B cell (primary cell): ENCODE data around the gene TATDN2. TPM values are rescaled to one million over a fixed set of nuclear protein-coding genes. Genes with fewer than 3 reads are reported as not detected.

Experiments
- ATAC-seq: fragments of 200-7000 bp; cut with Tn5 transposase; one replicate; pipeline ENCODE4 v1.10.0; 2021; ENCODE audit warnings: low read depth, mild to moderate bottlenecking, moderate number of reproducible peaks, moderate library complexity
- CTCF ChIA-PET: fragments of 350-600 bp; sonication (Branson Sonifier 250); formaldehyde crosslinking; loops from one replicate; lab custom pipeline; 2021; ENCODE audit warnings: antibody characterized with exemption, inconsistent platforms; lab: Charles Lee
- POLR2A ChIA-PET: fragments of 350-600 bp; sonication (Branson Sonifier 250); formaldehyde crosslinking; loops from one replicate; lab custom pipeline; 2021; ENCODE audit warnings: antibody characterized with exemption; lab: Charles Lee
- DNase-seq: peaks from one replicate; pipeline ENCODE4 v3.0.0; 2013
- H2AFZ ChIP-seq: 2 replicates; pipeline ENCODE4 v1.6.1; 2012; ENCODE audit warnings: mild to moderate bottlenecking, low read depth, low read length; ENCODE audit not compliant: insufficient read depth, poor library complexity, severe bottlenecking
- H3K27ac ChIP-seq, 2 donors: 1 replicate in 1 of 2; 2 replicates in 1 of 2; pipeline ENCODE4 v1.5.1; 2012 to 2013; ENCODE audit warnings: low read length in 2 of 2, mild to moderate bottlenecking in 2 of 2, moderate library complexity in 1 of 2
- H3K27me3 ChIP-seq, 4 experiments: fragments of 200-600 bp in 1 of 4; sonication (generic) in 1 of 4; replicated peaks in 1 of 4; 1 replicate in 2 of 4; 2 replicates in 2 of 4; pipeline versions ENCODE4 v1.6.1 to v1.7.0; 2013 to 2016; ENCODE audit warnings: low read length in 3 of 4, mild to moderate bottlenecking in 2 of 4, mixed read lengths in 1 of 4, moderate library complexity in 1 of 4; ENCODE audit not compliant: insufficient read depth in 4 of 4, control insufficient read depth in 3 of 4; ENCODE audit errors: control extremely low read depth in 1 of 4
- H3K36me3 ChIP-seq, 2 experiments: replicated peaks in 1 of 2; 1 replicate in 1 of 2; 2 replicates in 1 of 2; pipeline versions ENCODE4 v1.6.1 to v1.7.1; 2013; ENCODE audit warnings: low read length in 1 of 2; ENCODE audit not compliant: insufficient read depth in 2 of 2, control insufficient read depth in 1 of 2; ENCODE audit errors: control extremely low read depth in 1 of 2, extremely low read depth in 1 of 2
- H3K4me1 ChIP-seq, 2 donors: fragments of 200-600 bp in 1 of 2; sonication (generic) in 1 of 2; 1 replicate in 1 of 2; 2 replicates in 1 of 2; pipeline versions ENCODE4 v1.5.1 to v1.6.1; 2013 to 2017; ENCODE audit warnings: low read length in 2 of 2; ENCODE audit not compliant: control insufficient read depth in 2 of 2, insufficient read depth in 2 of 2
- H3K4me2 ChIP-seq: replicated peaks from 2 replicates; pipeline ENCODE3; 2012; ENCODE audit warnings: mild to moderate bottlenecking, low read depth, low read length; ENCODE audit not compliant: poor library complexity, severe bottlenecking
- H3K4me3 ChIP-seq, 5 experiments: fragments of 200-600 bp in 1 of 5; sonication (generic) in 1 of 5; 1 replicate in 3 of 5; 2 replicates in 2 of 5; pipeline versions ENCODE4 v1.5.1 to v1.7.0; 2011 to 2016; ENCODE audit warnings: low read length in 4 of 5, mild to moderate bottlenecking in 4 of 5, low read depth in 2 of 5, control low read depth in 1 of 5, moderate library complexity in 1 of 5; ENCODE audit not compliant: insufficient read depth in 1 of 5; ENCODE audit errors: control extremely low read depth in 1 of 5, extremely low read depth in 1 of 5
- H3K79me2 ChIP-seq: fragments of 200-600 bp; sonication (generic); one replicate; pipeline ENCODE4 v1.6.0; 2016; ENCODE audit warnings: low read length; ENCODE audit not compliant: control insufficient read depth, insufficient read depth
- H3K9ac ChIP-seq: fragments of 200-600 bp; sonication (generic); 2 replicates; pipeline ENCODE4 v1.6.1; 2017; ENCODE audit warnings: mild to moderate bottlenecking, low read length, moderate library complexity
- H3K9me3 ChIP-seq, 3 donors: one replicate each; pipeline versions ENCODE4 v1.6.1 to v1.7.1; 2013; ENCODE audit warnings: low read length in 2 of 3; ENCODE audit not compliant: control insufficient read depth in 2 of 3, insufficient read depth in 1 of 3; ENCODE audit errors: control extremely low read depth in 1 of 3
- H4K20me1 ChIP-seq: 2 replicates; pipeline ENCODE4 v1.6.0; 2012; ENCODE audit warnings: mild to moderate bottlenecking, low read length; ENCODE audit not compliant: insufficient read depth, control insufficient read depth, poor library complexity, severe bottlenecking
- H3K27ac Mint-ChIP-seq: one replicate; pipeline ENCODE4 v1.8.0; 2021; ENCODE audit warnings: mixed read lengths
- H3K27me3 Mint-ChIP-seq: one replicate; pipeline ENCODE4 v1.8.0; 2021; ENCODE audit warnings: mixed read lengths
- H3K4me1 Mint-ChIP-seq: one replicate; pipeline ENCODE4 v1.8.0; 2021; ENCODE audit warnings: mixed read lengths
- H3K4me3 Mint-ChIP-seq: one replicate; pipeline ENCODE4 v1.8.0; 2021; ENCODE audit warnings: mixed read lengths
- H3K9me3 Mint-ChIP-seq: one replicate; pipeline ENCODE4 v1.8.0; 2022; ENCODE audit warnings: mixed read lengths; ENCODE audit not compliant: insufficient read depth
- CTCF ChIP-seq: fragments of 200-600 bp; IDR thresholded peaks from one replicate; pipeline ENCODE4 v1.8.0; 2022; ENCODE audit warnings: antibody characterized with exemption, mild to moderate bottlenecking
- EZH2 ChIP-seq: IDR thresholded peaks from 2 replicates; pipeline ENCODE4 v1.6.1; 2012; ENCODE audit warnings: borderline replicate concordance, low read depth, mild to moderate bottlenecking, moderate library complexity, low read length; ENCODE audit not compliant: insufficient read depth, poor library complexity, severe bottlenecking
- WGBS: methylation state at CpG from one replicate; pipeline ENCODE4 v1.1.5; 2013; ENCODE audit warnings: missing lambda C conversion rate; ENCODE audit not compliant: insufficient coverage; 5-methylcytosine and 5-hydroxymethylcytosine counted together
- intact Hi-C: fragments of 100-400 bp; cut with micrococcal nuclease; formaldehyde crosslinking; loops from one replicate; pipeline ENCODE4 v1.10.0; 2022
- polyA plus RNA-seq: library from polyadenylated mRNA; depleted of rRNA; stranded (reverse); fragments of >200 nt; gene quantifications from 2 replicates; pipeline ENCODE4 v1.2.3, GENCODE V29; 2012
- total RNA-seq, 2 donors: library from RNA; stranded (reverse); fragments of 120-200 nt in 1 of 2; gene quantifications; 1 replicate in 1 of 2; 2 replicates in 1 of 2; pipeline versions ENCODE4 v1.2.3 to v1.2.4, GENCODE V29; 2013 to 2022

The TATDN2 gene
- total and polyA plus RNA-seq, 2 donors (not counting 1 experiment from before 2014, with no cell fraction given), result 24.7 to 62.9 TPM

GRCh38 chr3:10240799-10241198, 7.5 kb upstream of the TATDN2 start:
- Histone ChIP-seq H3K4me1 (peaks cover 0 to 13% of the 10 kb centered on the region in 2 donors), H4K20me1 (no peaks in the 10 kb centered on the region), H3K36me3 (peaks cover 3 to 40% of the 10 kb centered on the region in 2 experiments), H3K4me2 (no peak overlapping the region), H3K4me3 (no peak overlapping the region), H3K79me2 (no peaks in the 10 kb centered on the region), H3K27me3 (no peaks in the 10 kb centered on the region), H3K9me3 (peaks cover 4 to 16% (median 6%) of the 10 kb centered on the region in 3 donors), H3K9ac (no peak overlapping the region), H2AFZ (no peak overlapping the region), H3K27ac (no peak overlapping the region)
- intact Hi-C loops, result no loop called here
- CTCF ChIA-PET, result interaction anchor here (0.7 kb wide), 1 partner anchor 80 kb away, joined by 6 read pairs; no protein-coding TSS in a partner anchor
- Mint-ChIP-seq H3K27ac (no peak overlapping the region), H3K4me1 (peaks cover 9% of the 10 kb centered on the region), H3K9me3 (peaks cover 7% of the 10 kb centered on the region), H3K4me3 (no peak overlapping the region), H3K27me3 (no peaks in the 10 kb centered on the region)
- POLR2A ChIA-PET, result no interaction called here
- DNase-seq (no peak), ATAC-seq (no peak)
- TF ChIP-seq CTCF, result no peak
- TF ChIP-seq EZH2, result no peak
- WGBS, result 97% methylated on average over 6 of the region's 6 CpGs

GRCh38 chr3:10242182-10243065, 5.8 kb upstream of the TATDN2 start:
- Histone ChIP-seq H2AFZ (no peak overlapping the region), H3K27ac (no peak overlapping the region), H3K4me2 (no peak overlapping the region), H3K4me1 (peaks cover under 1 to 13% of the 10 kb centered on the region in 2 donors), H3K4me3 (no peak overlapping the region), H4K20me1 (no peaks in the 10 kb centered on the region), H3K27me3 (no peaks in the 10 kb centered on the region), H3K9me3 (peaks cover 5 to 17% (median 11%) of the 10 kb centered on the region in 3 donors), H3K79me2 (peaks cover 4% of the 10 kb centered on the region), H3K9ac (no peak overlapping the region), H3K36me3 (peaks cover 3 to 28% of the 10 kb centered on the region in 2 experiments)
- H3K27me3 Mint-ChIP-seq, result no peaks in the 10 kb centered on the region
- WGBS, result 20% methylated on average over 2 of the region's 7 CpGs
- intact Hi-C loops, result no loop called here
- CTCF ChIA-PET, result interaction anchor here (0.7 to 1.1 kb wide), 2 partner anchors 10 to 501 kb away, joined by 3 to 4 read pairs; no protein-coding TSS in a partner anchor
- peaks cover 10% of the 10 kb centered on the region for H3K4me1 Mint-ChIP-seq
- no peak for DNase-seq
- H3K27ac Mint-ChIP-seq, result peak overlapping the region; percentile 2
- peak; percentile 33 for ATAC-seq
- POLR2A ChIA-PET, result interaction anchor here (0.6 to 0.7 kb wide), 2 partner anchors 21 to 107 kb away, joined by 4 to 8 read pairs; no protein-coding TSS in a partner anchor
- H3K4me3 Mint-ChIP-seq, result no peak overlapping the region
- peaks cover 9% of the 10 kb centered on the region for H3K9me3 Mint-ChIP-seq
- TF ChIP-seq CTCF, result no peak
- TF ChIP-seq EZH2, result no peak
